Esophagus muscularis mucosa (tissue), 3 donors: Measurements from ENCODE around the gene SAMD10.

Experiments used
- CTCF ChIP-seq, 3 experiments: fragments of 200-600 bp in 2 of 3; fragments of 450-650 bp in 1 of 3; sonication (generic) in 2 of 3; IDR thresholded peaks; one replicate each; pipeline ENCODE4 v1.5.1; 2017 to 2019; ENCODE audit warnings: antibody characterized with exemption in 3 of 3, mild to moderate bottlenecking in 2 of 3, moderate library complexity in 1 of 3
- POLR2A ChIP-seq: fragments of 450-650 bp; IDR thresholded peaks from one replicate; pipeline ENCODE4 v1.6.1; 2017; ENCODE audit warnings: antibody characterized with exemption, moderate library complexity, mild to moderate bottlenecking, low read depth

DNA sequence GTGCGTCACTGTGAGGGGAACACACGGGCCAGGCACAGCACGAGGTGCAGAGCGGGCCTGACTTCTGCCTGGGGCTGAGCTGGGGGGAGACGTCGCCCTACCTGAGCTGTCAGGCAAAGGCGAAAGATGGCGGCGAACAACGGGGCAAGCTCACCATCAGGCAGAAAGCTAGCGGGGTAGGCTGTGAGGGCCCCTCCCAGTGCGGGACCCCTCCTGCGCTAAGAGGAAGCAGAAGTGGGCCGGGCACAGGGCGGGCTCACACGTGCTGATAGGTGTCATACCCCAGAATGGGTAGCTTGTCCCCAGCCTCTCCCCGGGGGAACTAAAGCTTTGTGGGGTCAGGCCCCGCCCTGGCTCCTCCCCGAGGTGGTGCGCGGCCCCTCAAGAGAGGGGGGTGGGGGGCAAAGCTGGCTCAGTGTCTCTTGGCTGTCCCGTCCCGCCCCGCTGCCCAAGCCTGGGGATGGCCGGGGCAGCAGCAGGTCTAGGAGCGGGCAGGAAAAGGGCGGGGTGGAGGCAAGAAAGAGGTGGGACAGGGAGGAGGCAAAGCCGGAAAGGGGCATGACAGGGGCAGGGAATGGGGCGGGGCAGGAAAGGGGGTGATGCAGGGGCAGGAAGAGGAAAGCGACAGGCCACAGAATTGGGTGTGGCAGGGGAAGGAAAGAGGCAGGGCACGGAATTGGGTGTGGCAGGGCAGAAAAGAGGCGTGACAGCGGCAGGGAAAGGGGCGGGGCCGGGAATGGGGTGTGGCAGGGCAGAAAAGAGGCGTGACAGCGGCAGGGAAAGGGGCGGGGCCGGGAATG, 38.0 kb downstream of the SAMD10 start:
- TF ChIP-seq POLR2A (no peak), CTCF (IDR thresholded peaks at IDR 0.05) (no peak)
